Spleen (tissue), 11 donors: ENCODE measurements around the gene HRC. TPM values are rescaled to one million over a fixed set of nuclear protein-coding genes. Genes with fewer than 3 reads are reported as not detected.

Experiments
- DNase-seq: peaks from one replicate; pipeline ENCODE4 v3.0.0-alpha.2; 2020
- H3K27ac ChIP-seq, 8 donors: fragments of 200-600 bp; sonication (generic) in 7 of 8; 1 replicate in 4 of 8; 2 replicates in 4 of 8; pipeline versions ENCODE4 v1.5.0 to v1.8.0; 2016 to 2021; ENCODE audit warnings: inconsistent platforms in 4 of 8, mild to moderate bottlenecking in 4 of 8, moderate library complexity in 1 of 8
- H3K27me3 ChIP-seq, 7 donors: fragments of 200-600 bp; sonication (generic) in 6 of 7; replicated peaks in 1 of 7; 1 replicate in 4 of 7; 2 replicates in 3 of 7; pipeline versions ENCODE4 v1.5.0 to v1.8.0; 2016 to 2021; ENCODE audit warnings: inconsistent platforms in 3 of 7, mild to moderate bottlenecking in 1 of 7
- H3K36me3 ChIP-seq, 6 donors: fragments of 200-600 bp; sonication (generic) in 5 of 6; 1 replicate in 4 of 6; 2 replicates in 2 of 6; pipeline versions ENCODE4 v1.5.0 to v1.8.0; 2016 to 2021; ENCODE audit warnings: inconsistent platforms in 2 of 6
- H3K4me1 ChIP-seq, 6 donors: fragments of 200-600 bp; sonication (generic) in 5 of 6; 1 replicate in 3 of 6; 2 replicates in 3 of 6; pipeline versions ENCODE4 v1.5.0 to v1.8.0; 2016 to 2021; ENCODE audit warnings: inconsistent platforms in 3 of 6
- H3K4me3 ChIP-seq, 8 donors: fragments of 200-600 bp; sonication (generic) in 7 of 8; 1 replicate in 4 of 8; 2 replicates in 4 of 8; pipeline versions ENCODE4 v1.5.0 to v1.8.0; 2016 to 2021; ENCODE audit warnings: inconsistent platforms in 4 of 8, mild to moderate bottlenecking in 4 of 8, moderate library complexity in 2 of 8
- H3K9me3 ChIP-seq, 8 donors: fragments of 200-600 bp; sonication (generic) in 7 of 8; 1 replicate in 4 of 8; 2 replicates in 4 of 8; pipeline versions ENCODE4 v1.5.0 to v1.8.0; 2016 to 2021; ENCODE audit warnings: inconsistent platforms in 4 of 8
- CTCF ChIP-seq, 11 experiments: fragments of 200-600 bp in 7 of 11; fragments of 450-650 bp in 4 of 11; sonication (generic) in 4 of 11; IDR thresholded peaks in 8 of 11; conservative IDR thresholded peaks in 3 of 11; 1 replicate in 7 of 11; 2 replicates in 4 of 11; pipeline versions ENCODE4 v1.4.0 to v1.8.0; 2016 to 2021; ENCODE audit warnings: antibody characterized with exemption in 11 of 11, inconsistent platforms in 4 of 11, mild to moderate bottlenecking in 1 of 11
- POLR2A ChIP-seq, 3 donors: fragments of 450-650 bp; IDR thresholded peaks; one replicate each; pipeline ENCODE4 v1.5.1; 2017; ENCODE audit warnings: antibody characterized with exemption in 3 of 3, mild to moderate bottlenecking in 1 of 3
- POLR2AphosphoS5 ChIP-seq, 3 donors: sonication (generic); formaldehyde crosslinking; IDR thresholded peaks; one replicate each; pipeline ENCODE4 v1.5.1; 2017; ENCODE audit warnings: antibody characterized with exemption in 3 of 3
- WGBS, 5 donors: extraction: QIAGEN DNeasy Blood & Tissue Kit in 3 of 5; methylation state at CpG; one replicate each; pipeline versions ENCODE4 v1.1.5 to v1.1.7; 2013 to 2018; 5-methylcytosine and 5-hydroxymethylcytosine counted together
- intact Hi-C: fragments of 100-400 bp; cut with DNase I; formaldehyde crosslinking; loops from one replicate; pipeline ENCODE4 v1.15.0; 2023; ENCODE audit warnings: low total_unique reads
- polyA plus RNA-seq, 3 donors: library from polyadenylated mRNA; stranded (reverse); fragments of 200-250 nt; gene quantifications; one replicate each; pipeline ENCODE4 v1.2.1, GENCODE V29; 2013
- total RNA-seq, 7 donors: library from RNA; depleted of rRNA in 3 of 7; stranded (reverse); fragments of >200 nt in 3 of 7; fragmentation: NEBNext Ultra II Directional in 4 of 7; extraction: Animal tissue kit (Norgen Biotek cat#: 25700) in 4 of 7; gene quantifications; one replicate each; pipeline versions ENCODE4 v1.1.0 to v1.2.1, GENCODE V29; 2016 to 2021
- donor health status: healthy with polysubstance abuse.
- donor health status: DM: no; HTN: no; CAD: no; lungs with moderate emphysema.
- donor health status: DM: no; HTN: no; CAD: no.
- donor health status: Bipolar disorder and iron deficiency.
- donor health status: healthy.
- donor health status: DM: no; HTN: no; CAD: no.
- donor health status: DM: yes; HTN: yes; CAD: no.

The HRC gene
- total and polyA plus RNA-seq, 10 donors, result 0.07 to 0.47 (median 0.27) TPM; not detected in 5

DNA sequence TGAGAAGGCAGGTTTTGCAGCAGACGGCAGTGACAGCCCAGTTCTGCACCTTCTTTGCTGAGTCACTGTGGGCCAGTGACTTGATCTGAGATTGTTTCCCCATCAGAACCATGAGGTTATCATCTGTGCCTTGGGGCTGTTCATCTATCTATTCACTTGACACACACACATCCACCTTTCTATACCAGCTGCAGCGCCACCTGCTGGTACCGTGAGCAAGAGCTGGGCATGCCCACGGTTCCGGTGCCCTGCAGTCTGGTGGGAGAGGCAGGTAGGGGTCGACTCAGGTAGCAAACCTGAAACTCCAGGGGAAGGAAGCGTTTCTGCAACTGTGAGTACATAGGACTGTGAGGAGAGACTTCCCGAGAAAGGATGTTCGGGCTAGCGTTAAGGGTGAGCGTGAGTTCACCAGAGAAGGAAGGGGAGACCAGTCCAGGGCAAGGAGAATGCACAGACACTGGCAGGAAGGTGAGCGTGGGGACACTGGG is 48.5 kb downstream of the HRC start:
- no peak for TF ChIP-seq POLR2A (IDR thresholded peaks at IDR 0.05)
- peak; percentile 15 to 86 (median 68) for TF ChIP-seq CTCF (IDR thresholded peaks at IDR 0.05 in 8 of 11, conservative IDR thresholded peaks at IDR 0.05 in 3 of 11)
- peak; percentile 23 to 40 (median 30) for TF ChIP-seq POLR2AphosphoS5 (IDR thresholded peaks at IDR 0.05)
- no peak overlapping the region for H3K4me3 ChIP-seq

GRCh38 chr19:49104229-49104864 is 50.8 kb downstream of the HRC start:
- intact Hi-C loops, result no loop called here
- WGBS, 5 donors, result 74 to 82% (median 76%) methylated on average over 30 of the region's 30 CpGs
- DNase-seq, result no peak
- no peaks in the 10 kb centered on the region for H3K9me3 ChIP-seq
- H3K36me3 ChIP-seq, result peaks cover 0 to 100% (median 96%) of the 10 kb centered on the region in 6 donors
- no peaks in the 10 kb centered on the region for H3K27me3 ChIP-seq
- no peak overlapping the region for H3K4me3 ChIP-seq
- TF ChIP-seq CTCF (IDR thresholded peaks at IDR 0.05 in 8 of 11, conservative IDR thresholded peaks at IDR 0.05 in 3 of 11), result no peak
- TF ChIP-seq POLR2A (IDR thresholded peaks at IDR 0.05), result no peak
- peak in 1 of 3 donors; percentile 52 for TF ChIP-seq POLR2AphosphoS5 (IDR thresholded peaks at IDR 0.05)
- peaks cover 0 to 20% (median 0%) of the 10 kb centered on the region in 6 donors for H3K4me1 ChIP-seq
- no peak overlapping the region for H3K27ac ChIP-seq

More for the DNA sequence above, 48.5 kb downstream of the HRC start:
- intact Hi-C loops, result no loop called here
- WGBS, 5 donors, result 61 to 74% (median 68%) methylated on average over 11 to 12 of the region's 12 CpGs
- peaks cover 0 to 20% (median 0%) of the 10 kb centered on the region in 6 donors for H3K4me1 ChIP-seq
- peak; percentile 88 for DNase-seq
- no peaks in the 10 kb centered on the region for H3K9me3 ChIP-seq
- H3K27me3 ChIP-seq, result no peaks in the 10 kb centered on the region
- no peak overlapping the region for H3K27ac ChIP-seq
- peaks cover 0 to 82% (median 74%) of the 10 kb centered on the region in 6 donors for H3K36me3 ChIP-seq

DNA sequence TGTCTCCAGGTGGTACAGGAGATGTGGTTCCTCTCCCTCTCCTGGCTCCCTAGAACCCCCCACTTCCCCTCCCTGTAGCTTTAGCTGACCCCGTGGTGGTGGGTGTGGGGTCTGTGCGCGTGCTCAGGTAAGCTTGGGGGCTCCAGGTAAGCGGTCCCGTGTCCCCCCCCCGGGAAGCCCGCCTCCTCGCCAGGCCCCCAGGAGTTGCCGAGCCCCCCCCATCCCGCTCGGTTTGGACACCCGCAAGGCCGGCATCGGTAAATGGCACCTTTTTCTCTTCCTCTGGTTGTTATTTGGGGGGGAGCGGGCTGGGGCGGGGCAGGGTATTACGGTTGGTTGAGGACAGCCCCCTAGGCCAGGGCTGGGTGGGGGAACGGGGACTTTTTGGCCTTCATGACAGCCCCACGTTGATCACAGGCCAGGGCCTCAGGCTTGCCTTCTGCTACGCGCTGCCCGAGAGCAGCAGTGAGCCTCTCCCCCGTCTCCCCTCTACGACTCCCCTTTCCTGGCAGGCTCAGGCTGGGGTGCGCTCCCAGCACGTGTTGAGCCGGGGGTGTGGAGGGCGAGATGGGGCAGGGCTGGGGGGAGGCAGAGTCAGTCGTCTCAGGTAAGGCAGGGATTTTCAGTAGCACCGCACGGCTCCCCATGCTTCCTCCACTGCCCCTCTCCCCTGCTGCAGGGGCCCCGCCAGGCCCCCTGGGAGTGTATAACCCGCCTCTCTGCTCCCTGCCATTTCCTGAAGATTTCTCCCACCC is 51.7 kb downstream of the HRC start:
- no peak for TF ChIP-seq CTCF (IDR thresholded peaks at IDR 0.05 in 8 of 11, conservative IDR thresholded peaks at IDR 0.05 in 3 of 11)
- no peak overlapping the region for H3K27ac ChIP-seq
- peaks cover 0 to 20% (median 0%) of the 10 kb centered on the region in 6 donors for H3K4me1 ChIP-seq
- intact Hi-C loops, result no loop called here
- H3K4me3 ChIP-seq, result no peak overlapping the region
- no peak for DNase-seq
- peaks cover under 1 to 100% (median 97%) of the 10 kb centered on the region in 6 donors for H3K36me3 ChIP-seq
- no peaks in the 10 kb centered on the region for H3K27me3 ChIP-seq
- no peaks in the 10 kb centered on the region for H3K9me3 ChIP-seq
- 78 to 87% (median 84%) methylated on average over 26 to 33 of the region's 33 CpGs for WGBS, 5 donors

DNA sequence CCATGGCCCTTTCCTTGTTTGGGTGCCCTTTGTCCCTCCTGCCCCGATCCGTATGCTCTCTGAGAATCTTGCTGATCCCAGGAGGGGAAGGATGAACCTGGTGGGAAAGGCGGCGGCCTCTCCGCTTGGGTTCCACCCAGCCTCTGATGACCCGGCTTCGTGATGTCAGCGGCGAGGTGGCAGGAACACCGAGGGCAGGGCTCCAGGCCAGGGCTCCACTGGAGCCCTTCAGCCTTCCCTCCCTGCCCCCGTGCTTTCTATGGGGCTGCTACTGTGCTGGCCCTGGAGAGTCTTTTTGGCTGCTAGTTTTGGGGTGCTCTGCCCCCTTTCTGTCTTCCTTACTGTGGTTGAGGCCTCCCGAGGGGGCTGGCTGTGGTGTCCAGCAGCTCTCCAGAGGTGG is 52.9 kb downstream of the HRC start:
- TF ChIP-seq POLR2AphosphoS5 (IDR thresholded peaks at IDR 0.05), result peak in 1 of 3 donors; percentile 42
- no peak for TF ChIP-seq CTCF (IDR thresholded peaks at IDR 0.05 in 8 of 11, conservative IDR thresholded peaks at IDR 0.05 in 3 of 11)
- TF ChIP-seq POLR2A (IDR thresholded peaks at IDR 0.05), result no peak
- Histone ChIP-seq H3K27me3 (no peaks in the 10 kb centered on the region), H3K36me3 (peaks cover 5 to 100% (median 95%) of the 10 kb centered on the region in 6 donors), H3K4me3 (no peak overlapping the region), H3K4me1 (peaks cover 0 to 30% (median 5%) of the 10 kb centered on the region in 6 donors), H3K27ac (no peak overlapping the region), H3K9me3 (no peaks in the 10 kb centered on the region)
- no peak for DNase-seq
- 86 to 97% (median 93%) methylated on average over 9 to 12 of the region's 12 CpGs for WGBS, 5 donors
- intact Hi-C loops, result no loop called here
